NCI-H146 (cell line): Measurements from ENCODE around the gene WDR7.

Experiments used
- DNase-seq: peaks from one replicate; lab custom pipeline; 2025; lab: John Stamatoyannopoulos, UW

Gene WDR7

GRCh38 chr18:56803051-56803450 is 151.9 kb downstream of the WDR7 start:
- DNase-seq = no peak

DNA sequence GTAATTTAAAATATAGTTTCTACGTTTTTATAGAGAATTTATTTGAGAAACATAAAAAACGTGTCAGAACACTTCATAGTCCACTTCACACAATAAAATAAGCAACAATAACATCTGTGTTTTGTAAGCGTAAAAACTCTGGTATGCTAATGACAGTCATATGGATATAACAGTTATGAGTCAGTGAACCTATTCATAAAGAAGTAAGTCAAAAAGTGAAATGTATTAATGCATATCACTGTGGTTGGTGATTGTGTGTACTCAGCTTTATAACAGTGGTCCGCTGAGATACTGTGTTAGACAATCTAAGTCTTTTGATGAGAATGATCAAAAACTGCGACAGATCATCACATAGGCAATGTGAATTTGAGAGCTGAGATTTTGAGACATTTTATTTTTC is 153.2 kb downstream of the WDR7 start:
- no peak for DNase-seq

- peak; percentile 43 for DNase-seq
These were observed 156.7 kb downstream of the WDR7 start for GRCh38 chr18:56807901-56808300.

GRCh38 chr18:56812674-56813073 is 161.5 kb downstream of the WDR7 start:
- DNase-seq = no peak

DNA sequence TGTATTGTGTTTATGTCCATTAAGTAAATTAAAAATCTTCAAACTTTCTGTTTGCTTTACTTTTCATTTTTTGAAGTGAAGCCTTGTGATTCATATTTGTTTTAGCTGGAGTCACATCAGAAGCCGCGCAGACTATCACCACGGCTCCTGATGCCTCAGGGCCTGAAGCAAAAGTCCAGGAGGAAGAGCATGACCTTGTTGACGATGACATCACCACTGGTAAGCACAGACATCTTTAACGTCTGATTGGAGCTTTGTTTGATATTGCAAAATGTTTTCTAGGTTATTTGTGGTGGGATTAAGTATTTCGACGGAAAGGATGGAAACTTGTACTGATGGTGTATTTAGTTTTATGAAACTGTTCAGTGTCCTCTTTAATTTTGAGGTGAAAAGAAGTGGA is 164.8 kb downstream of the WDR7 start:
- DNase-seq = peak; percentile 29

GRCh38 chr18:56823986-56824565 is 172.9 kb downstream of the WDR7 start:
- DNase-seq = no peak

DNA sequence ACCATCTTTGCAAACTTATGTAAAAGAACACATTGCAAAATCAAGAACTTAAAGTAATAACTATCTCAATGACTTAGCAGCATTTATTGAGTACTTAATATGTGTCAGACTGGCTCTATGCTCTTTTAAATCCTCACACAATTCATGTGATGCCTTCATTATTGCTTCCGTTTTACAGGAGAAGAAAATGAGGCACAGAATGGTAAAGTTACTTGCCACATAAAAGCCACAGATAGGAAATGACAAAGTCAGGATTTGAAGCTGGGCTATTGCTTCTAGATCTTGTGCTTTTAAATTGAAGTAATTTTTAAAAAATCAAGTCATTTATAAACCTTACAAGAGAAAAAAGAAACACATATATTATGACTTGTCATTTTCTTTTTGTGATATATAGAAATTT is 174.2 kb downstream of the WDR7 start:
- no peak for DNase-seq

- no peak for DNase-seq
These were observed 174.7 kb downstream of the WDR7 start for GRCh38 chr18:56825878-56826277.

DNA sequence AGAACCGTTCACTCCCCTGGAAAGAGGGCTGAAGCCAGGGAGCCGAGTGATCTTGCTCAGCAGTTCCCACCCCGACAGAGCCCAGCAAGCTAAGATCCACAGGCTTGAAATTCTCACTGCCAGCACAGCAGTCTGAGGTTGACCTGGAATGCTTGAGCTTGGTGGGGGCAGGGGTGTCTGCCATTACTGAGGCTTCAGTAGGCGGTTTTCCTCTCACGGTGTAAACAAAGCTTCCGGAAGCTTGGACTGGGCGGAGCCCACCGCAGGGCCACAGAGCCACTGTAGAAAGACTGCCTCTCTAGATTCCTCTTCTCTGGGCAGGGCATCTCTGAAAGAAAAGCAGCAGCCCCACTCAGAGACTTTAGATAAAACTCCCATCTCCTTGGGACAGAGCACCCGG is 180.8 kb downstream of the WDR7 start:
- no peak for DNase-seq

DNA sequence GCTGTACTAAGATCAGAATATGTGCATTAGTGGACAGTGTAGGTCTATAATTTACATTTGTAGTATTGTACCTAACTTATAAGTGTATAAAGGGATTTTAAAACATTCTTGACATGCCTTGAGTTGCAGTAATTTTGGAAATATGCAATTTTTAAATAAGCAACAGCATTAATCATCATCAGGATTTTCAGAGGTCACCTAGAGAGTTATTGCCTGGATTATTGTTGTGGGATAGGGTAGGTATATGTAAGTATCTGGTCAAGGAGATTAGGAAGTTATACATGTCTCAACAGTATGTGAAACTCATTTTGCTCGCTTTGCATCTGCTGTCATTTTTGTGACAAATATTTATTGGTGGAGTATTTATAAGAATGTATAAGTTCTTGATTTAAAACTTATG is 184.2 kb downstream of the WDR7 start:
- DNase-seq = no peak

GRCh38 chr18:56836173-56836572 is 185.0 kb downstream of the WDR7 start:
- DNase-seq = no peak

DNA sequence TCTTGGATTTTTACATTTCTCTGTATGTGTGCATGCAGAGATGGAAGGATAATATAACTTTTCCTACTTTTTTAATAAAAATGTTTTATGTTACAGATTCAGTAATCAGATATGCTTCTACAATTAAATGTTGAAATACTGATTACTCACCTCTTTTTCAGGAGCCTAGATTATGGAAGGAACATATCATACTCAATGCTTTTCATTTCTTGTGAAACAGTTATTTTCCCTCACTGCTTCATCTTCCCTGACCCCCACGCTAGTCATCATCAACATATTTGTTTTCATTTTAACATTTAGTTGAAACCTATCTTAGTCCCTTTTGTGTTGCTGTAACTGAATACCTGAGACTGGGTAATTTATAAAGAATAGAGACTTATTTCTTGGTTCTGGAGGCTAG is 190.7 kb downstream of the WDR7 start:
- DNase-seq = no peak

DNA sequence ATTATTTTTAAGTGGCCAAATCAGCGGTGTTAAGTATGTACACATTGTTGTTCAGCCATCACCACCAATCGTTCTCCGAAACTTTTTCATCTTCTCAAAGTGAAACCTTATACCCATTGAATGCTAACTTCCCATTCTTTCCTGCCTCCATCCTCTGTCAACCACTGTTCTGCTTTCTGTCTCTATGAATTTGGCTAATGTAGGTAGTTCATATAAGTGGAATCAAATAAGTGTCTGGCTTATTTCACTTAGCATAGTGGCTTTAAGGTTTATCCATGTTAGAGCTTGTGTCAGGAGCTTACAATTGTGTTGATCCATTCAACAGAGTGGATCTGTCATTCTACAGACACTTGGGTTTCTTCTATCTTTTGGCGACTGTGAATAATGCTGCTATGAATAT is 192.1 kb downstream of the WDR7 start:
- DNase-seq = no peak

DNA sequence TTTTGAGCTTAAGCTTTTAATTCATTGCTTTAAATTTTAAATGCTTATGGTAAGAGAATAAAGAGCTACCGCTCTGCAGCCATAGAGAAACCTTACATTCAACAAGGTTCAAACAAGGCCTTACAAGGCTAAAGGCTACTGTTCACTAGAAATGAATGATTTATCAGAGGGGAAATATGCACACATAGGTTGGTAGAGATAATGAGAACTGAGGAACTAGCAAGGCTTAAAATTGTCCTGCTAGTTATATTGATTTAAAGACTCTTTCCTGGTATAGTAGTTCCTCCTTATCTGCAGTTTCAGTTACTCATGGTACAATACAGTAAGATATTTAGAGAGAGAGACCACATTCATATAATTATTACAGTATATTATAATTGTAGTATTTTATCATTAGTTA is 193.4 kb downstream of the WDR7 start:
- no peak for DNase-seq

DNA sequence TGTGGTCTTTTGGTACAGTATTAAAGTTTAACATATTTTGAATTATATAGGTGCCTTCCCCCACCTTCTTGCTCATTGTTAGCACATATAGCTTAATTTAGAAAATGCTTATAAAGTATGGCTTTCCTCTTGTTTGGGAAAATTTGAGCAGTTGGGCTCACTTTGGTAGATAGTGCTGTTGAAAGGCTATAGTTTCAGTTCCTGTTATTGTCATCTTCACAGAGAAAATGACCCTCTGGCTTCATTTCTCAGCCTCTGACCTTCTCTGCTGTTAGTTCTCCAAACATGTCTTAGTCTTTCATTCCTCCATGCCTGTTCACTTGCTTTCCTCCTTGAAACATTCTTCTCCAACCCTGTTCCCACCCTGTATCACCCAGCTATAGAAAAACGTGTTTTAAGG is 200.6 kb downstream of the WDR7 start:
- no peak for DNase-seq

DNA sequence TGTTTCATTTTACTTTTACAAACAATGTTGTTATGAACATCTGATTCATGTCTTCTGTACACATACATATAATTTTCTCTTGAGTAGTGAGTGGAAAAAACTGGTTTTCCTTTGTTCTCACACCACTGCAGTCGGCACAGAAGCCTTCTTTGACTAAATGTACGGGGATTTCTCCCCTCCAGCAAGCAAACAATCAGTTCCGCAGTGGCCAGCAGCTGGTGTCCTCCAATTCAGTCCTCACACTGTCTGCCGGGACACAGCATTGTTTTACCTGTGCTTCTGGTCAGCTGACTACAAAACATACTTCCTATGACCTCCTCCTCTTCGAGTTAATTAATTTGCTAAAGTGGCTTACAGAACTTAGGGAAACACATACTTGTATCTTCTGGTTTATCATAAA is 202.8 kb downstream of the WDR7 start:
- DNase-seq = peak; percentile 69

- DNase-seq = peak; percentile 98
These were observed 210.1 kb downstream of the WDR7 start for GRCh38 chr18:56861244-56861643.

GRCh38 chr18:56869189-56869777 is 218.1 kb downstream of the WDR7 start:
- DNase-seq = peak; percentile 84

- DNase-seq = no peak
These were observed 219.8 kb downstream of the WDR7 start for GRCh38 chr18:56870982-56871381.

GRCh38 chr18:56872140-56872539 is 221.0 kb downstream of the WDR7 start:
- DNase-seq = no peak

DNA sequence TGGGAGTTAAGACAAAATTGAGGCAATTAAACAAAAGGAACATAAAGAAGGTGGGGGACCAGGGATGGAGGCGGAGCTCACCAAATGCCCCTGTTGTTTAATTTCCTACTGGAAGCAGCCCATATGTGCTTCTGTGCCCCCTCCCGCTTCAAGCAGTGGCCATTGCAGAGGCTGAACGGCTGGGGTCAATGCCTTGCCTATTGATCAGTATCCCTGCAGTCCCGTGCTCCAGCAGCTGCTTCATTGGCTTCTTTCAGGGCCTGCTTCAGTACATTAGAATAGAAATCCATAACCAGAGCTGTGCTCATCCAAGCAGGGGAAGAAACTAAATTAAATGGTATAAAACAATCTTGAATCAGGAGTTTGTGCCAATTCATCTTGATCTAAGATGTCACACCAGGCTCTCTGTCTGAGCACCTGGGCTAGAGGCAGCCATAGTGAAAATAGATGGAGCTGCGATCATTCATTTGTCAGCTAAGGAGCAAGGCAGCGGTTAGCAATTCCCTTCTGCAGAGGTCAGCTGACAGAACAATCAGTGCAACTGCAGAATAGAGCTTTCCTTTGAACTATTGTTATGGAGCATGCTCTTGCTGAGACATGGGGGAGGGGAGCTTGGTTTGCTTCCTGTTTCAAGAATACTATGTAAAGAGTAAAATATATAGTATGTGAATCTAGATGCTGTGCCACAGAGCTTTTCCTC is 222.4 kb downstream of the WDR7 start:
- DNase-seq = peak; percentile 76

DNA sequence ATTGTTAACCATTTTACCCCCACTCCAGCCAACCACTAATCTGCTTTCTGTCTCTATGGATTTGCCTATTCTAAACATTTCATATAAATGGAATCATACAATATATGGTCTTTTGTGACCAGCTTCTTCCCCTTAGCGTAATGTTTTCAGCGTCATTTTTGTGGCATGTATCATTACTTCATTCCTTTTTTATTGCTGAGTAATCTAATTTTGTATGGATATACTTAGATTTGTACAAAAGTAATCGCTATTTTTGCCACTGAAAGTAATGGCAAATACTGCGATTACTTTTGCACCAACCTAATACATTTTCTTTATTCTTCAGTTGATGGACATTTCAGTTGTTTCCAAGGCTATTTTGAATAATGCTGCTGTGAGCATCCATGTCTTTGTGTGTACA is 227.6 kb downstream of the WDR7 start:
- no peak for DNase-seq

DNA sequence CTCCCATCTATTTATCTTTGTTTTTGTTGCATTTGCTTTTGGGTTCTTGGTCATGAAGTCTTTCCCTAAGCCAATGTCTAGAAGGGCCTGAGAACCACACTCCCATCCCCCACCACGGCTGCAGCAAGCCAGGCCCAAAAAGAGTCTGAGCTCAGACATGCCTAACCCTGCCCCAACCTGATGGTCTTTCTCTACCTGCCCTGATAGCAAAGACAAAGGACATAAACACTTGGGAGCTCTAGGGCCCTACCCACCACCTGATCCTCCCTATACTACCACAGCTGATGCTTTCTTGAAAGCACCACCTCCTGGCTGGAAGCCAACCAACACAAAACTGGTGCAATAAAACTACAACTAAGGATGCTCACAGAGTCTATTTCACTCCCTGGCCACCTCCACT is 233.4 kb downstream of the WDR7 start:
- DNase-seq = no peak

DNA sequence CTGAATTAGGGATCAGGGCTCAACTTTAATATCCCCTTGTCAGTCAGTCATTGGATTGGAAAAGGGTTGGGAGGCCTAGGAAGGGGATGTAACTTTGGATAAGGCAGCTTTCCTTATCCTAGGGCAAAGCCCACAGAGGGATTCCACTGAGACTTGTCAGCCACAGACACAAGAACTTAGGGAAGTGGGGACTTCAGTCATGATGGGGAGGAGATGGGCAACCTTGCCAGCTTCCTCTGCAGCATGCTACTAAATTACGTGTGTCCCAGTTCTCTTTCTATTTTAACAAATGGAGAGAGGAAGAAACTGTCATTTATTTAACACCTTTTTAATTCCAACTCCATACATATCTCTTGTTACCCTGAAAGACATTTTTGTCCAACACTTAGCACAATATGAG is 237.8 kb downstream of the WDR7 start:
- DNase-seq = no peak
